GM19438 (cell line): ENCODE data around the gene CTNS.

Source experiments
- ATAC-seq: cut with Tn5 transposase; IDR thresholded peaks from one replicate; pipeline ENCODE4 v1.9.1; 2021; ENCODE audit warnings: low read depth; ENCODE audit not compliant: unreplicated experiment

Gene CTNS

GRCh38 chr17:3657874-3658783 is 21.6 kb downstream of the CTNS start:
- ATAC-seq: no peak

GRCh38 chr17:3658784-3659449 is 22.4 kb downstream of the CTNS start:
- ATAC-seq: no peak

GRCh38 chr17:3659541-3660111 is 23.1 kb downstream of the CTNS start:
- ATAC-seq: no peak

GRCh38 chr17:3660311-3660891 is 23.8 kb downstream of the CTNS start:
- no peak for ATAC-seq

- no peak for ATAC-seq
Observed at GRCh38 chr17:3663102-3664011, 26.8 kb downstream of the CTNS start.

- no peak for ATAC-seq
Observed at GRCh38 chr17:3665834-3666233, 29.3 kb downstream of the CTNS start.

GRCh38 chr17:3666516-3666915 is 30.0 kb downstream of the CTNS start:
- ATAC-seq: no peak

GRCh38 chr17:3667366-3668278 is 31.1 kb downstream of the CTNS start:
- ATAC-seq: peak; percentile 18

GRCh38 chr17:3668279-3669084 is 31.9 kb downstream of the CTNS start, which contains the start of the genes EMC6 and TAX1BP3:
Gene EMC6 (plus strand): TSS chr17:3668812. CDS start chr17:3669147, 335 bp downstream.
Gene TAX1BP3 (minus strand): TSS chr17:3668578. CDS start chr17:3668526, 52 bp downstream.
- peak; percentile 77 for ATAC-seq

- peak; percentile 6 for ATAC-seq
Observed at GRCh38 chr17:3669085-3669347, 32.5 kb downstream of the CTNS start.

- no peak for ATAC-seq
Observed at GRCh38 chr17:3669548-3669947, 33.0 kb downstream of the CTNS start.

GRCh38 chr17:3672571-3672970 is 36.0 kb downstream of the CTNS start:
- ATAC-seq: no peak

- no peak for ATAC-seq
Observed at GRCh38 chr17:3675886-3676285, 39.3 kb downstream of the CTNS start.

GRCh38 chr17:3678095-3678820 is 41.7 kb downstream of the CTNS start:
- ATAC-seq: no peak

GRCh38 chr17:3678821-3679530 is 42.4 kb downstream of the CTNS start:
- no peak for ATAC-seq

- ATAC-seq: no peak
Observed at GRCh38 chr17:3679531-3680126, 43.1 kb downstream of the CTNS start.

- no peak for ATAC-seq
Observed at GRCh38 chr17:3681057-3681456, 44.5 kb downstream of the CTNS start.
